Neural progenitor cell (in vitro differentiated cells): ENCODE data around the gene CNTD1. TPM values are rescaled to one million over a fixed set of nuclear protein-coding genes. Genes with fewer than 3 reads are reported as not detected.

Source experiments
- DNase-seq: peaks from one replicate; pipeline ENCODE4 v3.0.0-alpha.2; 2016; ENCODE audit warnings: low spot score
- H2AFZ ChIP-seq: fragments of 200-600 bp; sonication (generic); replicated peaks from 2 replicates; pipeline ENCODE4 v1.6.1; 2016; ENCODE audit warnings: antibody characterized with exemption
- H3F3A ChIP-seq: fragments of 200-600 bp; sonication (generic); 2 replicates; pipeline ENCODE4 v1.6.1; 2016; ENCODE audit warnings: antibody characterized with exemption, low read depth
- H3K27ac ChIP-seq: fragments of 200-600 bp; sonication (generic); 2 replicates; pipeline ENCODE4 v1.5.1; 2016; ENCODE audit warnings: mild to moderate bottlenecking
- H3K27me3 ChIP-seq: fragments of 200-600 bp; sonication (generic); 2 replicates; pipeline ENCODE4 v1.6.1; 2016; ENCODE audit warnings: mild to moderate bottlenecking, moderate library complexity
- H3K36me3 ChIP-seq: fragments of 200-600 bp; sonication (generic); 2 replicates; pipeline ENCODE4 v1.5.1; 2016
- H3K4me1 ChIP-seq: fragments of 200-600 bp; sonication (generic); 2 replicates; pipeline ENCODE4 v1.6.1; 2016; ENCODE audit warnings: mixed run types
- H3K4me2 ChIP-seq: fragments of 200-600 bp; sonication (generic); 2 replicates; pipeline ENCODE4 v1.6.1; 2016
- H3K4me3 ChIP-seq: fragments of 200-600 bp; sonication (generic); 2 replicates; pipeline ENCODE4 v1.5.1; 2016
- H3K79me2 ChIP-seq: fragments of 200-600 bp; sonication (generic); 2 replicates; pipeline ENCODE4 v1.6.1; 2016; ENCODE audit warnings: low read depth
- H3K9ac ChIP-seq: fragments of 200-600 bp; sonication (generic); 2 replicates; pipeline ENCODE4 v1.6.1; 2016
- H3K9me3 ChIP-seq: fragments of 200-600 bp; sonication (generic); 2 replicates; pipeline ENCODE4 v1.5.1; 2016; ENCODE audit warnings: low read depth
- H4K20me1 ChIP-seq: fragments of 200-600 bp; sonication (generic); 2 replicates; pipeline ENCODE4 v1.6.1; 2016; ENCODE audit warnings: low read depth
- H3K27ac Mint-ChIP-seq: 3 replicates; pipeline ENCODE4 v1.8.0; 2021; ENCODE audit warnings: mixed read lengths
- H3K27me3 Mint-ChIP-seq: 2 replicates; pipeline ENCODE4 v1.8.0; 2022; ENCODE audit warnings: low read depth, mild to moderate bottlenecking, inconsistent platforms, moderate library complexity, mixed read lengths; ENCODE audit not compliant: insufficient read depth
- H3K36me3 Mint-ChIP-seq: 3 replicates; pipeline ENCODE4 v1.8.0; 2021; ENCODE audit warnings: mixed read lengths
- H3K4me1 Mint-ChIP-seq: 3 replicates; pipeline ENCODE4 v1.8.0; 2021; ENCODE audit warnings: mixed read lengths
- H3K4me3 Mint-ChIP-seq: 3 replicates; pipeline ENCODE4 v1.8.0; 2021; ENCODE audit warnings: mild to moderate bottlenecking, moderate library complexity, mixed read lengths
- H3K9me3 Mint-ChIP-seq: 3 replicates; pipeline ENCODE4 v1.8.0; 2020; ENCODE audit warnings: mixed read lengths
- CTCF ChIP-seq: fragments of 200-600 bp; sonication (generic); IDR thresholded peaks from 2 replicates; pipeline ENCODE4 v1.5.1; 2017; ENCODE audit warnings: antibody characterized with exemption, mild to moderate bottlenecking
- EZH2 ChIP-seq: fragments of 200-600 bp; sonication (generic); IDR thresholded peaks from 2 replicates; pipeline ENCODE4 v1.6.1; 2017; ENCODE audit warnings: antibody characterized with exemption, mild to moderate bottlenecking, moderate library complexity
- EZH2phosphoT487 ChIP-seq: fragments of 200-600 bp; sonication (generic); IDR thresholded peaks from 2 replicates; pipeline ENCODE4 v1.6.1; 2017; ENCODE audit warnings: antibody characterized with exemption
- total RNA-seq: library from RNA; depleted of rRNA; stranded (reverse); fragments of >200 nt; gene quantifications from 2 replicates; pipeline ENCODE4 v1.2.3, GENCODE V29; 2015; ENCODE audit warnings: low replicate concordance

CNTD1 gene
- total RNA-seq, 1 donor from 2014 or later, result not detected

GRCh38 chr17:42818379-42818778 lies 19.7 kb downstream of the CNTD1 start:
- Histone ChIP-seq H3F3A (peaks cover 18% of the 10 kb centered on the region), H3K27me3 (no peaks in the 10 kb centered on the region), H3K9ac (no peak overlapping the region), H3K27ac (no peak overlapping the region), H3K4me1 (no peaks in the 10 kb centered on the region), H3K9me3 (no peaks in the 10 kb centered on the region), H3K4me3 (no peak overlapping the region), H2AFZ (no peak overlapping the region), H4K20me1 (no peaks in the 10 kb centered on the region), H3K79me2 (peaks cover 14% of the 10 kb centered on the region), H3K4me2 (no peak overlapping the region), H3K36me3 (no peaks in the 10 kb centered on the region)
- TF ChIP-seq EZH2phosphoT487 (no peak), EZH2 (no peak), CTCF (no peak)
- Mint-ChIP-seq H3K9me3 (no peaks in the 10 kb centered on the region), H3K36me3 (peaks cover 10% of the 10 kb centered on the region), H3K27ac (no peak overlapping the region), H3K27me3 (no peaks in the 10 kb centered on the region), H3K4me3 (no peak overlapping the region), H3K4me1 (peaks cover 5% of the 10 kb centered on the region)
- no peak for DNase-seq

- peaks cover 4% of the 10 kb centered on the region for H3K27me3 Mint-ChIP-seq
- no peak overlapping the region for H3K4me3 Mint-ChIP-seq
Observed at GRCh38 chr17:42819939-42820535, 21.4 kb downstream of the CNTD1 start.

GRCh38 chr17:42821176-42821575 lies 22.5 kb downstream of the CNTD1 start:
- H3F3A ChIP-seq, result peaks cover 18% of the 10 kb centered on the region
- no peak for DNase-seq
- no peak overlapping the region for H3K4me3 ChIP-seq
- peaks cover 1% of the 10 kb centered on the region for H3K27me3 ChIP-seq
- no peak overlapping the region for H3K9ac ChIP-seq
- H3K36me3 ChIP-seq, result no peaks in the 10 kb centered on the region
- Mint-ChIP-seq H3K4me1 (peaks cover 9% of the 10 kb centered on the region), H3K36me3 (peaks cover 8% of the 10 kb centered on the region), H3K4me3 (no peak overlapping the region), H3K27ac (no peak overlapping the region), H3K9me3 (no peaks in the 10 kb centered on the region), H3K27me3 (peaks cover 4% of the 10 kb centered on the region)
- H3K27ac ChIP-seq, result no peak overlapping the region
- H3K4me1 ChIP-seq, result no peaks in the 10 kb centered on the region
- H2AFZ ChIP-seq, result no peak overlapping the region
- peaks cover 20% of the 10 kb centered on the region for H3K79me2 ChIP-seq
- no peak for TF ChIP-seq EZH2
- TF ChIP-seq EZH2phosphoT487, result no peak
- TF ChIP-seq CTCF, result no peak
- H4K20me1 ChIP-seq, result no peaks in the 10 kb centered on the region
- no peaks in the 10 kb centered on the region for H3K9me3 ChIP-seq
- no peak overlapping the region for H3K4me2 ChIP-seq

More at GRCh38 chr17:42819939-42820535, 21.4 kb downstream of the CNTD1 start:
- Mint-ChIP-seq H3K9me3 (no peaks in the 10 kb centered on the region), H3K27ac (no peak overlapping the region), H3K36me3 (peaks cover 8% of the 10 kb centered on the region), H3K4me1 (peaks cover 9% of the 10 kb centered on the region)
- no peak overlapping the region for H3K27ac ChIP-seq
- no peak overlapping the region for H3K4me3 ChIP-seq
- peaks cover 18% of the 10 kb centered on the region for H3F3A ChIP-seq
- no peaks in the 10 kb centered on the region for H3K9me3 ChIP-seq
- peaks cover 20% of the 10 kb centered on the region for H3K79me2 ChIP-seq
- H4K20me1 ChIP-seq, result no peaks in the 10 kb centered on the region
- TF ChIP-seq CTCF (peak; percentile 94), EZH2 (no peak), EZH2phosphoT487 (no peak)
- no peaks in the 10 kb centered on the region for H3K4me1 ChIP-seq
- H3K36me3 ChIP-seq, result no peaks in the 10 kb centered on the region
- no peak overlapping the region for H2AFZ ChIP-seq
- no peak overlapping the region for H3K4me2 ChIP-seq
- H3K9ac ChIP-seq, result no peak overlapping the region
- DNase-seq, result peak; percentile 88
- no peaks in the 10 kb centered on the region for H3K27me3 ChIP-seq
